GM21737 (cell line): ENCODE measurements around the gene SPC24.
"Not testable (repeated sequence)": the region's sequence is repeated elsewhere in the genome, so short reads cannot be mapped to it uniquely, and the experiment has no call there.

Experiments used
- ATAC-seq: cut with Tn5 transposase; IDR thresholded peaks from one replicate; pipeline ENCODE4 v1.9.1; 2021; ENCODE audit warnings: mild to moderate bottlenecking, moderate library complexity; ENCODE audit not compliant: unreplicated experiment

SPC24 gene

DNA sequence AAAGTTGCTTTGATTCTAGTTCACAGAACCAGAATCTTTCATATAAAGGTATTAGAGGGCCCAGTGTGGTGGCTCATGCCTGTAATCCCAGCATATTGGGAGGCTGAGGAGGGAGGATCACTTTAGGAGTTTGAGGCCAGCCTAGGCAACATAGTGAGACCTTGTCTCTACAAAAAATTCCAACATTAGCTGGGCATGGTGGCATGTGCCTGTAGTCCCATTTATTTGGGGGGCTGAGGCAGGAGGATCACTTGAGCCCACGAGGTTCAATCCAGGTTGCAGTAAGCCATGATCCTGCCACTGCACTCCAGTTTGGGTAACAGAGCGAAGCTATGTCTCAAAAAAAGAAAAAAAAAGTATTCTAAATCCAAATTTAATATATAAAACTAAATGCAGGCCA lies 57.3 kb downstream of the SPC24 start:
- no peak for ATAC-seq

DNA sequence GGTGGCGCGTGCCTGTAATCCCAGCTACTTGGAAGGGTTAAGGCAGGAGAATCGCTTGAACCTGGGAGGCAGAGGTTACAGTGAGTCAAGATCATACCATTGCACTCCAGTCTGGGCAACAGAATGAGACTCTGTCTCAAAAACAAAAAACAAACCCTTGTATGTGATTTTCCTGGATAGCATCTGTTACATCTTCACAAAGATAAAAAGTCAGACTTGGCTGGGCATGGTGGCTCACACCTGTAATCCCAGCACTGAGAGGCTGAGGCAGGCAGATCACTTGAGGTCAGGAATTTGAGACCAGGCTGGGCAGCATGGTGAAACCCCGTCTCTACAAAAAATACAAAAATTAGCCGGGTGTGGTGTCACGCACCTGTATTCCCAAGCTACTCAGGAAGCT lies 58.2 kb downstream of the SPC24 start:
- ATAC-seq: not testable (repeated sequence)

DNA sequence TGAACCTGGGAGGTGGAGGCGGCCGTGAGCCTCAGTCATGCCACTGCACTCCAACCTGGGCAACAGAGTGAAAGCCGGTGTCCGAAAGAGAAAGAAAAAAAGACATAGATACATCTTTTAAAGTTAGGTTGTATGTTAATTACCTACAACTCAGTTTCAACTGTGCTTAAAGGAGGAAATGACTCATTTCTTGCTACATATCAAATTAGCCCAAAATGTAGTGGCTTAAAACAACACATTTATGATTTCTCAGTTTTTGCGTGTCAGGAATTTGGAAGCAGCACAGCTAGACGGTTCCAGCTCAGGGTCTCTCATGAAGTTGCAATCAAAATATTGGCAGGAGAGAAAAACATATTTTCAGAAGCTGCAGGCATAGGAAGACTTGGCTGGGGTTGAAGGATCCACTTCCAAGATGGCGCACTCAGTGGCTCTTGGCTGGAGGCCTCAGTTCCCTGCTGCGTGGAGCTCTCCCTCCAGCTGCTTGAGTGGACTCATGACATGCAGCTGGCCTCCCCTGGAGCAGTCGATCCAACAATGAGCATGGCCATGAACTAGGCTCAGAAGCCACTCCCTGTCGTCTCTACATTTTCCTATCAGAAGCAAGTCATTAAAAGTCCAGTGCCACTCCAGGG lies 59.3 kb downstream of the SPC24 start:
- no peak for ATAC-seq
